CD4-positive, alpha-beta T cell treated with Interleukin-17A for 4 hours (primary cell): Measurements from ENCODE around the gene TMEM219.
"Not testable (repeated sequence)": the region's sequence is repeated elsewhere in the genome, so short reads cannot be mapped to it uniquely, and the experiment has no call there.

Experiments used
- DNase-seq: peaks from one replicate; pipeline ENCODE4 v3.0.0-alpha.2; 2020; ENCODE audit warnings: mixed read lengths

The TMEM219 gene

DNA sequence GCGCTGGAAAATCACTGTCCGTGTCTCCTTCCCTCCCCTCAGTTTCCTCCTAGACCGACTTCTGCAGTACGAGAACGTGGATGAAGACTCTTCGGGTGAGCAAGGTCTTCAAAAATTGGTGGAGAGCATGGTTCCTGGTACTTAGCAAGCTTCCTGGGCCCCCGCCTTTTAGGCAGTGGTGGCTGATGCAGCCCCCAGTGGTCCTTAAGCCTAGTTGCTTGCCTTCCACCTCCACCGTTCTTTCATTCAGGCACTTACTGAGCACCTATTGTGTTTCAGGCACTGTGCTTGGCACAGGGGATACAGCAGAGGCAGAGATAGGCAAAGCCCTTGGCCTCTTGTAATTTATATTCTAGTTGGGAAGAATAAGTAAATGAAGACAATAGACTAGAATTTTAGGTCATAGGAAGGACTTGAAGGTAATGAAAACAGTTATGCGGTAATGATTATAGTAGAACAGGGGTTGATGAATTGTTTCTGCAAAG, 34.9 kb downstream of the TMEM219 start:
- no peak for DNase-seq

GRCh38 chr16:29999605-30000004, 37.7 kb downstream of the TMEM219 start:
- DNase-seq: no peak

DNA sequence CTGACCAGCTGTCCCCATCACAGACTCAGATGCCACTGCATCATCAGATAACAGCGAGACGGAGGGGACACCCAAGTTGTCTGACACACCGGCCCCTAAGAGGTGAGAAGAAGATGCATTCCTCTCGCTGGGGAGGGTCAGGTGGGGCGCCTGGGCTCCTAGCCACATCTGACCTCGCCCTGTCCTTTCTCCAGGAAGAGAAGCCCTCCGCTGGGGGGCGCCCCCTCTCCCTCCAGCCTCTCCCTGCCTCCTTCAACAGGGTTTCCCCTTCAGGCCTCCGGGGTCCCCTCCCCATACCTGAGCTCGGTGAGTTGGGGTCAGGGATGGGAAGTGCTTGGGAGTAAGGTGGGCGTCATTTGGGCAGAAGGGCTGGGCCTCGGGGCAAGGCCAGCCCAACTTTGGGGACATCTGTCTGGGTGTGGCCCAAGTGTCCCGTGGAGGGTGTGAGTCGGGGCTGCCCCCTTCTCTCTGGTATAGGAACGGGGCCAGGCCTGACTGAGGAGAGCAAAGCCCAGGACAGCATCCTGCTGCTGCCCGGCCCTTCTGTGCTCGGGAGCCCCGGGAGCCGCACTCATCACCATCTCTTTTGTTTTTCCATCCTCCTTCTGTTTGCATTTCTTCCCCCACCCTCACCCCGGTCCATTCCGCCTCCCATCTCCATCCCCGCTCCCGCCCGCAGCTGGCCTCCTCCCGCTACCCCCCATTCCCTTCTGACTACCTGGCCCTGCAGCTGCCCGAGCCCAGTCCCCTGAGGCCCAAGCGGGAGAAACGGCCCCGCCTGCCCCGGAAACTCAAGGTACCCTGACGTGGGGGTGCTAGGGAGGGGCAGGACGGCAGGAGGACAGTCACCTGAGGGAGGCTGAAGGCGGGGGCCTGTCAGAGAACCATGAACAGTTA, 39.1 kb downstream of the TMEM219 start:
- no peak for DNase-seq

DNA sequence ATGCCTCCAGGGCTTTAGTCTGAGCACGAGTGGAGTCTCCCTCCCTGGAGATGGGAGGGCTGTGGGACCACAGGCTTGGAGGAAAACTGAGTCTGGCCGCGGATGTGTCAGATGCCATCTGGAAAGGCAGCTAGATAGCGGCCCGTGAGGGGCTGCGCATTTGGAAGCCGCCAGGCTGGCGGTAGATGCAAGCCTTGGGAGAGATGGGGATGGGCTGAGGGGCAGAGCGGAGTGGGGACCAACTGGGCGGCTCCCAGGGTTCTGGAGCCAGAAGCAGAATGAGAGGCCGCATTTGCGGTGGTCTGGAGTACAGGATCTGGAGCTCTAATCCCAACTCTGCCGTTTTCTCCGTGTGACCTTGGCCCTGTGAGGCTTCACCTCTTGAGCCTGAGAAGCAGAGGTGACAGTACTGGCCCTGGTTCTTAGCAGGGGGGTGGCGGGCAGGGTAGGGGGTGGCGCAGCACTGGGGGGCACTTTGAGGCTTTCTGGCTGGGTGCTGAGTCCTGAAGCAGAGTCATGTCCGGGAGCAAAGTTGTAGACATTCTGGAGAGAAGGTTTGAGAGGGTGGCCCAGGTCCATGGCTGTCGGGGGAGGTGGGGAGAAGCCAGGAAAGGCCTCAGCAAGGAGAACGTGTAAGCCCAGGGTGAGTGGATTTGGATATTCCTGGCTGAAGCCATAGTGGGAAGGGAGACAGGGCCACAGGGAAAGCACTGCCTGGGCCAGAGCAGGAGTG, 40.9 kb downstream of the TMEM219 start:
- DNase-seq: no peak

DNA sequence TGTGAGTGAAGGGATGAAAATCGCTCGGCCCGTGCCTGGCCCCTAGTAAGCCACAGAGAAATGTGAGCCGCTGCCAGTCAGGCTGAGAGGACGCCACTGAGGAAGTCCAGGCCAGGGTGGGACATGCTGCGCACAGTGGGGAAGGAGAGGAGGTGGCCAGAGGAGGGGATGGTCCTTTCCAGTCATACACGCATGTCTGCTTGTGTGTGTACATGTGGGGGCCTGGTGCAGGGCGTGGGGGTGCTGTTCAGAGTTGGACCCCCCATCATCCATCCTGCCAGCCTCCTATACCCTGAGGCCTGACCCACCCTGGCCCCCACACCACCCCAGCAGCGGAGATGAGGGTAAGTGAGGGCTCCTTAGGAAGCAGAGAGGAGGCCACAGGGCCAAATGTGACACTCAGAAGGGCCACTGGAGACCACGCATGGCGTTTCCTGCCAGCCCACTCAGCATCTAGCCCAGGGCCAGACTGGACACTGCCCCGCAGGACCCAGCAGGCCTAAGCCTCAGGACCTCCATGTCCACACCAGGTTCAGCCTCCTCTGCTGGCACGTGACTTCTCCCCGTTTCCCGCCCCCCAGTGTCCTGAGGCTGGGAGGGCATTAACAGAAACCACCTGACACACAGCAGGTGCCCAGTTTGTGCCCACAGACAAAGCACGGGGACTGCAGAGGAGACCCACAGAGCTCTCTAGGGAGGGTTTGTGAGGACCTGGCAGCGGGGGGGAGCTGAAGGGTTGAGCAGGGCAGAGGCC, 42.0 kb downstream of the TMEM219 start:
- DNase-seq: no peak

DNA sequence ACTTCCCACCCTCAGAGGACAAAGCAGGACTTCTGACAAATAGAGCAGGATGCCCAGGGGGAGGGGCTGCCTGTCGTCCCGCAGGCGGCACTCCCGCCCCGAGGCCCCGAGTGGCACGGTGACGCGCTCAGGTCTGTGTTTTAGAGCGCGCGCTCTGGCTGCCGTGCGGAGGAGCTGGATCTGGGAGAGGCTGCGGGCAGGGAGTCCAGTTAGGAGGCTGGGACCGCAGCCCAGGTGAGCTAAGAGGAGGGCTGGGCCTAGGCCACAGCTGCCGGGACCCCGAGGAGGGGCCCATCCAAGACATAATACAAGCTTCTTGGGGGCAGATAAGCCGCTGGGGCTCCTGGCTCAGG, 42.5 kb downstream of the TMEM219 start:
- no peak for DNase-seq

- DNase-seq: no peak
These were observed 42.9 kb downstream of the TMEM219 start for GRCh38 chr16:30004811-30005242.

DNA sequence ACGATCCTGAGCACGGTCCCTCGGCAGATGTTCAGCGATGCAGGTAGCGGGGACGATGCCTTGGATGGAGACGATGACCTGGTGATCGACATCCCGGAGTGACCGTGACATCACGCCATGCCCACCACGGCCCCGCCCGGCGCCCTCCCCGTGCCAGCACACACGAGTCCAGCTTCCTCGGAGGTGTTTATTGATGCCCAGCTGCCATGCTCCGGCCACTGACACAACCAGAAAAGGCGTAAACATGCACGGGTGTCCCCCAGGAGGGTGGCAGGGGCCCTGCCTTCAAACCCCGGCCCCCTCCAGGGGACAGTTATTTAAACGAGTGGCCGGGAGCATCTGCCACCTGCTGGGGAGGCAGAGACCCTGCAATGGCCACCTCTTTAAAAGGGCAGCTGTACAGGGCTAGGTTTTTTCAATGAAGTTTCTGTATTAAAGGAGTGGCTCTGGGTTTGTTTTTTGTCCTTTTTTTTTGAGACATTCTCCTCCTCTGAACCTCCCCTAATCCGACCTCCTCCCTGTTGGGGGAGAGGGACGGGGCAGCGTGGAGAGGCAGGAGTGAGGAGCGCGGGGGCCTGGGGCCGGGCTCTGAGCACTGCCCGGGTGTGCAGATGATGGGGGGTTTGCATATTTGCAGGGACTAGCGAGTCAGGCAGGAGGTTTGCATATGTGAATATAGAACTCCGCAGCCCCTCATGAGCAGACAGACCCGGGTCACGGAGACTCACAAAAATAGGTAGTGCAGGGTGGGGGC, 43.6 kb downstream of the TMEM219 start:
- peak; percentile 56 for DNase-seq

GRCh38 chr16:30006095-30006473, 44.2 kb downstream of the TMEM219 start:
- DNase-seq: no peak

DNA sequence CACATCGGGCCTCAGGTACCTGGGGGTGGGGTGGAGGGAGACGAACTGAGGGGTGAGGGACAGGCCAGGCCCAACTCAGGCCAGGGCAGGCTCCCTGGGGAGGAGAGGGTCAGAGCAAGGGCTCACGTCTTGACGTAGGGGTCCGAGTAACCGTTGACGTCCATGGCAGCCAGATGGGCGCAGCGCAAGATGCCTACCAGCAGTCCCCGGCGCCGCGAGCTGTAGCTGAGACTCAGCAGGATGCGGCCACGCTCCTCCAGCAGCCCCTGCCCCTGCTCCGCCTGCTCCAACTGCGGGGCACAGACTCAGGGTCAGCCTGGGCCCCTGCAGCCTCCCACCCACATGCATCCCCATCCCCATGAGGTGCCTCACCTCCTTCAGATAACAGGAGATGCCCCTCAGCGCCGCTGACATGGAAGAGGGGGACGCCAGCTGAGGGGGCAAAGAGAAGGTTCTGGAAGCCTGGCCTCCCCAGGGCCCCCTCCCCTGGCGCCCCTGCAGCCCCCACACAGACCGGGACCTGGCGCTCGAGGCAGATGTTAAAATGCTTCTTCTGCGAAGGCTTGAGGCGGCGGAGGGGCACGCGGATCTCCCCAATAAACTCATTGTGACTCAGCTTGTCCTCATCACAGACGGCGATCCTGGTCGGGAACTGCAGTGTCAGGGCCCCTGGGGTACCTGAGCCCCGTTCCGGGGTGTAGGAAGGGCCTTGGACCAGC, 44.9 kb downstream of the TMEM219 start:
- DNase-seq: no peak

GRCh38 chr16:30007378-30007895, 45.6 kb downstream of the TMEM219 start:
- no peak for DNase-seq

DNA sequence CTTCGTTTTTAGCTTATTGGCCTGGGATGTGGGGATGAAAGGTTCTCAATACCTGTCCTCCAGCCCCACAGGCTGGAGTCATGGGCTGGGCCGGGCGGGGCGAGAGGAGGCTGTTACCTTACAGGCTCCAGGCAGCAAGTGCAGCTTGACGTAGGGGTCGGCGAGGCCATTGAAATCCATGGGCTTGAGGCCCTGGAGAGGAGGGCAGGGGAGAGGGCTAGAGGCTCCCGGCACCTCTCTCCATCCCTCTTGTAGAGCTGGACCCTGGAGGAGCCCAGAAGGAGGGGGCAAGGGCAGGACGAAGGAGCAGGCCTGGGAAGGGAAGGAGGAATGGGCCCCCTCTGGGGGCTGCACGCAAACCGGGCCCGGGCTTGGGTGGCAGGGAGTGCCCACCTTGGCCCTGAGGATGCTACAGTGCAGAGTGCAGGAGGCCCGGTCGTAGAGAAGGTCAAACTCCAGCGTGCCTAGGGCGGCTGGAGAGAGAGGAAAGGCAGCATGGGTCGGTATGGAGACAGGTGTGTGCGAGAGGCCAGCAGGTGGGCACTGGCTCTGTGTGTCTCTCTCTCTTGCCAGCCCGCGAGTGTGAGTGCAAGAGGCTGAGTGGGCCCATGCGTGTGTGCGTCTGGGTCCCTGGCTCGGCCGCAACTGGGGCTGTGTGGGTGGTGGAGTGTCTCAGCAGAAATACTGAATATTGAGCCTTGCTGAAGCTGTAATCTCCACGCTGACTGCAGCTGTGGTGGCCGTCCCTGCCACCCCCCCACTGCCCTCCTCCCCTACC, 47.4 kb downstream of the TMEM219 start:
- DNase-seq: no peak

GRCh38 chr16:30009990-30010843, 48.3 kb downstream of the TMEM219 start:
- no peak for DNase-seq

DNA sequence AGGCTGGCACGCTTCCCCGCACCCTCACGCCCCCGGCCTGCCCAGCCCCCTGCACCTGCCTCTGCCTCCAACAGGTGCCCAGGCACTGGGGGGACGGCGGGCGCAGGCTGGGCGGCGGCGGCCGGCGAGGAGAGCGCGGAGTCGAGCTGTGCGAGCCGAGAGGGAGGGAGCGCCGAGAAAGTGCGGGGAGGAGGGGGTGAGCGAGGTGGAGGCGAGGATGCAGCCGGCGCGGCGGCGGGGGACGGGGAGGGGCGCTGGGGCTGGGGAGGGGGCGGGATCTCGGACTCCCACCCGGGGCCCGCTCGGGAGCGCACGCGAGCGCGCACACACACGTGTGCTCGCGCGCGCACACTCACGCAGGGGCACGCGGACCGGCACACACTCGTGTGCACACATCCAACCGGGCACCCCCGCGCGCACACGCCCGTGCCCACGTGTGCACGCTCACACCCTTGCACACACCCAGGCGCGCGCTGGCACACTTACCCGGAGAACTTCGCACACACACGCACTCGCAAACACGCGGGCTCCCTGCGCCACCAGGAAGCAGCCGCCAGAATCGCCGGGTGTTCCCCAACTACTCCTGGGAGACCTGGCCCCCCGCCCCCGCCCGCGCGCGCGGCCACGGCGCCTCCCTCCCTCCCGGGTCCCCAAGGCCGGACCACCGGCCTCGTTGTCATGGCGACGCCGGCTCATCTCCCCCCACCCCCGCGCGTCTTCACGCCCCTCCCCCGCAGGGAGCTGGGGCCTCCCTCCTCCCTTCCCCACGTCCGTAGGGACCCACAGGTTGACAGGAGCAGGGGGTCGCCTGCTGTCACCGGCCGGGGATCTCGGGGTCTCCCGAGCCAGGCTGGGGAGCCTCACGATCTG, 49.2 kb downstream of the TMEM219 start, which contains the start of gene DOC2A:
TSS of gene DOC2A (minus strand) at position 184 of the 870 bp plus-strand sequence. CDS start 805 bp downstream, outside the sequence.
- peak; percentile 43 for DNase-seq

GRCh38 chr16:30011714-30012504, 50.0 kb downstream of the TMEM219 start:
- no peak for DNase-seq

- DNase-seq: not testable (repeated sequence)
These were observed 50.7 kb downstream of the TMEM219 start for GRCh38 chr16:30012598-30012997.

DNA sequence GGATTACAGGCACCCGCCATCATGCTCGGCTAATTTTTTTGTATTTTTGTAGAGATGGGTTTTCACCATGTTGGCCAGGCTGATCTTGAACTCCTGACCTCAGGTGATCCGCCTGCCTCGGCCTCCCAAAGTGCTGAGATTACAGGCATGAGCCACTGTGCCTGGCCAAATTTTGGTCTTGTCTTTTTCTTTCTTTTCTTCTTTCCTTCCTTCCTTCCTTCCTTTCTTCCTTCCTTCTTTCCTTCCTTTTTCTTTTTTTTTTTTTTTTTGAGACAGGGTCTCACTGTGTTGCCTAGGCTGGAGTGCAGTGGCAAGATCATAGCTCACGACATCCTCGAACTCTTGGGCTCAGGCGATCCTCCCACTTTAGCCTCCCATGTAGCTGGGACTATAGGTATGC, 53.6 kb downstream of the TMEM219 start:
- not testable (repeated sequence) for DNase-seq
